Endothelial cell of umbilical vein (primary cell): ENCODE data around the gene PITPNM3.

Experiments
- EZH2 ChIP-seq: IDR thresholded peaks from 2 replicates; pipeline ENCODE4 v1.6.1; 2012; ENCODE audit warnings: borderline replicate concordance, low read depth, mild to moderate bottlenecking, moderate library complexity, low read length, inconsistent platforms; ENCODE audit not compliant: severe bottlenecking
- GATA2 ChIP-seq: IDR thresholded peaks from 2 replicates; pipeline ENCODE4 v1.7.0; 2011; ENCODE audit warnings: low read depth, mild to moderate bottlenecking, moderate library complexity, mixed read lengths, low read length; ENCODE audit not compliant: insufficient read length, insufficient read depth
- MAX ChIP-seq: IDR thresholded peaks from 2 replicates; pipeline ENCODE4 v1.6.1; 2011; ENCODE audit not compliant: insufficient read depth, insufficient read length
- POLR2A ChIP-seq: IDR thresholded peaks from 2 replicates; pipeline ENCODE4 v1.6.1; 2012; ENCODE audit warnings: low read depth, mild to moderate bottlenecking, control low read depth, low read length
- POLR2AphosphoS5 ChIP-seq: IDR thresholded peaks from 2 replicates; pipeline ENCODE4 v1.6.1; 2012; ENCODE audit warnings: low read depth, mild to moderate bottlenecking, control low read depth, low read length, moderate library complexity; ENCODE audit not compliant: insufficient read depth
- TF ChIP-seq, protein P1 (sequence below), 2 donors: IDR thresholded peaks; 1 replicate in 1 of 2; 2 replicates in 1 of 2; pipeline ENCODE4 v1.5.1; 2011; ENCODE audit warnings: low read length in 2 of 2, mild to moderate bottlenecking in 2 of 2, moderate library complexity in 2 of 2, control low read depth in 1 of 2, inconsistent platforms in 1 of 2, low read depth in 1 of 2; ENCODE audit not compliant: insufficient read depth in 1 of 2; ENCODE audit errors: extremely low read depth in 1 of 2

- no peak for TF ChIP-seq POLR2A
- TF ChIP-seq EZH2: no peak
- TF ChIP-seq, protein P1, sequence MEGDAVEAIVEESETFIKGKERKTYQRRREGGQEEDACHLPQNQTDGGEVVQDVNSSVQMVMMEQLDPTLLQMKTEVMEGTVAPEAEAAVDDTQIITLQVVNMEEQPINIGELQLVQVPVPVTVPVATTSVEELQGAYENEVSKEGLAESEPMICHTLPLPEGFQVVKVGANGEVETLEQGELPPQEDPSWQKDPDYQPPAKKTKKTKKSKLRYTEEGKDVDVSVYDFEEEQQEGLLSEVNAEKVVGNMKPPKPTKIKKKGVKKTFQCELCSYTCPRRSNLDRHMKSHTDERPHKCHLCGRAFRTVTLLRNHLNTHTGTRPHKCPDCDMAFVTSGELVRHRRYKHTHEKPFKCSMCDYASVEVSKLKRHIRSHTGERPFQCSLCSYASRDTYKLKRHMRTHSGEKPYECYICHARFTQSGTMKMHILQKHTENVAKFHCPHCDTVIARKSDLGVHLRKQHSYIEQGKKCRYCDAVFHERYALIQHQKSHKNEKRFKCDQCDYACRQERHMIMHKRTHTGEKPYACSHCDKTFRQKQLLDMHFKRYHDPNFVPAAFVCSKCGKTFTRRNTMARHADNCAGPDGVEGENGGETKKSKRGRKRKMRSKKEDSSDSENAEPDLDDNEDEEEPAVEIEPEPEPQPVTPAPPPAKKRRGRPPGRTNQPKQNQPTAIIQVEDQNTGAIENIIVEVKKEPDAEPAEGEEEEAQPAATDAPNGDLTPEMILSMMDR (IDR thresholded peaks at IDR 0.05; ENCODE audit: extremely low read depth in 1 of 2, insufficient read depth in 1 of 2, low read depth in 1 of 2, low read length in 2 of 2): no peak
- TF ChIP-seq MAX: no peak
- TF ChIP-seq POLR2AphosphoS5: no peak
- no peak for TF ChIP-seq GATA2
Measured at GRCh38 chr17:6456321-6456720, 100.0 kb downstream of the PITPNM3 start.
